NCI-H460 (cell line): ENCODE measurements around the gene CYB5R4. TPM values are rescaled to one million over a fixed set of nuclear protein-coding genes. Genes with fewer than 3 reads are reported as not detected.

ENCODE experiments used
- DNase-seq: peaks from one replicate; pipeline ENCODE4 v3.0.0-alpha.2; 2016; ENCODE audit warnings: low read depth; ENCODE audit errors: extremely low read depth
- total RNA-seq: library from RNA; depleted of rRNA; stranded (reverse); fragments of >200 nt; shearing (Covaris generic); gene quantifications from 2 replicates; pipeline ENCODE4 v1.2.3, GENCODE V29; 2014; rRNA removed

CYB5R4 gene
- total RNA-seq, 1 experiment from 2014 or later = 23.9 TPM

DNA sequence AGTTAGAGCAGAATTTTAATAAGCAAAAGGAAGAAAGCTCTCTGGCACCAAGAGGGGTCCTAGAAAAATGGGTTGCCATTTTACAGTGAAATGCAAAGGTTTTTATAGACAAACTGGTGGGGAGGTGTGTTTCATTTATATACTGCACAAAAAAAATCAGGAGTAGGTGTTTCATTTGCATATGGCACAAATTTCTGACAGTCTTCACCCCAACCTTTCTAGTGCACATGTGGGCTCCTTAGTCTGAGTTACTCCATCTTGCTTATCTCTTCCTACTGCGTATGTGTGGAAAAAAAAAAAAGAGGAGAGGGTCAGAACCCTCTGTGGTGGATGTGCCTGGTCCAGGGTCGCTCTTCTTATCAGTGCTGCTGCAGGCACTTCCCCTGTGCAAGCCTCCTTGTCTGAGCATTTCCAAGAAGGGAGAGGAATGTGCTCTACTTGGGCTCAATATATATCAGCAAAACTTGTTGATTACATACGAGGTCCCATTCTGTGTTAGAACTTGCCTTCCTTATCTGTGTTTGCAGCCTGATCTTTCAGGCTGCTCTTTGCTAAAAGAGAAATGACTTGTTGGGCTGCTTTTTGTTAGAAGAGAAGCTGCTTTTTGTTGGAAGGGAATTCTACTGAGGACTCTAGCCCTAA, 115.0 kb downstream of the CYB5R4 start:
- no peak for DNase-seq

- DNase-seq = no peak
Observed at GRCh38 chr6:83976037-83976755, 116.7 kb downstream of the CYB5R4 start.

DNA sequence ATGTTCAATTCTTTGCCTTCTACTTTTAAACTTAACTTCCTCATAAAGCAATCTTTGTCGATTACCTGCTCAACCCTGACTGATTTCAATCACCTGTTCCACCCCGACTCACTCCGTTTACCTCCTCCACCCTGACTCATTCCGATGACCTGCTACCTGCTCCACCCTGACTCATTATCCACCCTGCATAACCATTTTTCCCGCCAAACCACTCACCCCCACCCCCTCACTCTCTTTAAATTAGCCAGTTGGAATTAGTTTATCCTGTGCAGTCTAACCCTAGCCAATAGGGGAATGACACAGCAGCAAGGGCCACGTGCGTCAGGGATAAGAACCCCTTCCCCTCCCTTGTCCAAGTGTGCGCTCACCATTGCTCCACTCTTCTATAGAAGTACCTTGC, 117.4 kb downstream of the CYB5R4 start:
- DNase-seq = no peak

GRCh38 chr6:83978324-83978734, 118.8 kb downstream of the CYB5R4 start:
- DNase-seq = no peak

- DNase-seq = no peak
Observed at GRCh38 chr6:83978997-83979396, 119.5 kb downstream of the CYB5R4 start.

DNA sequence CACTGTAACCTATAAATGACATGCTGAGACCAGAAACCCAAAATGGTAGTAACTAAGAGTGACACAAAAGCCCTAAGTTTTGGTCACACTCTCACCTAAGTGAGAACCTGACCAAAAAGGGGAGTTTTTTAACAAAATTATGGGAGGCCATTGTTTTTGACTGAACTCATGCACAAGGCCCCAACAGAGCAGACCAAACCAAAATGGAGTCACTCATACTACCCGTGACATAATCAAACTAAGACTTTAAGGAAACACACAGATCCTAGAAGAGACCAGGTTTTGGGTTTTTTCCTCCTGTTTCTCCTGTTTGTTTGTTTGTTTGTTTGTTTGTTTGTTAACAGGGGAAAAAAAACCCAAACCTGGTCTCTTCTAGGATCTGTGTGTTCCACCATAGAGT, 124.9 kb downstream of the CYB5R4 start:
- no peak for DNase-seq

DNA sequence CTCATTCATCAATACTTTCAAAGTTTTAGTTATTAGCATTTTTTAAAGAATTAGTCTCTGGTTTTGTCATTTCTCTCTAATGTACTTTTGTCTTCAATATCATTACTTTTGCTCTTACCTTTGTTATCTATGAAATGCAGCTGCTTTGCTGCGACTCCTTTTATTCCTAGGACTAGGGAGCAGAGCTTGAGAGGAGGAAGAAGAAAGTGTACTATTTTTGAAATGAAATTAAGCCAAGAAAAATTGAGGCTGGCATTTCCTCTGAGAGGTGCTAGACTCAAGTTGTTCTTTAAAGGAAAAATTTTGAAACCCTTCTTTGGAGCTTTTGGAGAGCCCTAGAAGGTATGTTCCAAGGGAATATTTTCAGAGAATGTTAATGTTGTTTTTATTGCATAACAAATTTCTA, 125.8 kb downstream of the CYB5R4 start:
- DNase-seq = no peak

DNA sequence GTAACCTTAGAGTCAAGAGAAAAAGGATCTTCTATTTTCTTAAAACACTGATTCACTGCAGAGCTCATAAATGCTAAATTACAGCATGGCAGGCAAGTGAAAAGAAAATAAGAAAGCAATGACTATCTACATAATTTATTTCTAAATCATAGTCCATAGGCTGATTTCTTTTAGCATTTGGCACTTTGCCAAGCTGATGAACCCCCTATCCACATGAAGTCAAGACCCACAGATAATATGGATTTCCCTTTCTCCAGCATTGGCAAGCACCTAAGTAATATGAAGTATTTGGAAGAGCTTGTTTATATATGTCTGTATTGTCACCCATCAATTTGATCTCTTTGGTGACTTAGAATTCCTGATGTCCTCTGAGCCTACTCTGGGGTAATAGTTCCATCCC, 126.2 kb downstream of the CYB5R4 start:
- DNase-seq = no peak

DNA sequence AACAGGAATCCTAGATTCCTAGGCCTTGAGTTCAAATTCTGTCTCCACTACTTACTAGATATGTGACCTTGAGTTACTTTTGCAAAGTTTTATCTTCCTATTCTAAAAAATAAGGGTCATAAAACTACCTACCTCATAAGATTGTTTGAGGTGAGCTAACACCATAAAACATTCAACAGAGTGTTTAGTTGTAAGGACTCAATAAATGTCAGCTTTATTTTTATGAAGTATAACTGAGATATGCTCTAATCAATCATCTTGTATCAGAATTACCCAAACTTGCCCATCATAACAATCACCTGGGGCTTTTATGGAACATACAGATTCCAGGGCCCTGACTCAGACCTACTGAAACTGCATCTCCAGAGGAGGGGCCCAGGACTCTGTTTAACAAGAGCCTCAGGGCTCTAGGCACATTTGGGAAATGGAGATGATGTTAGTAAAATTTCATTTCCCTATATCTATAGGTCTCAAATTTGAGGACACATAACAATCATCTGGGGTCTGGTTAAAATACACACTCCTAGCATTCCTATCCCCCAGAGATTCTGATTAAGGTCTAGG, 138.6 kb downstream of the CYB5R4 start:
- no peak for DNase-seq

DNA sequence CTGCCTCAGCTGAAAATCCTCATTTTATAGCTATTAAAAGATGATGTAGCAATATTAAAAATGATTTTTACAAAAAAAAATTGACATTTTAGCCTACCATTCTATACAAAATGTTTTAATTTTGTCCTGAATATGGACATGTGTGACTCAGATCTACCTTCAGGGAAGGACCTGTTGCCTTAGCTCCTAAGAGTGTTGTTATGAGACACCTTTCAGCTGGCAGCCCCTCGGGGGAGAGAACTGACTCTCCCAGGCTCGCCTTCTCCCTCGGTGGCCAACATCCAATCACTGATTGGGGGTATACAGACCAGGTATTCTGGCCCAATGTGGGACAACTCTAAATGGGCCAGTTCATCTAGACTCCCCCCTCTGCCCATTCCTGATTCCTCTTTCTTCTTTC, 141.6 kb downstream of the CYB5R4 start:
- DNase-seq = no peak

DNA sequence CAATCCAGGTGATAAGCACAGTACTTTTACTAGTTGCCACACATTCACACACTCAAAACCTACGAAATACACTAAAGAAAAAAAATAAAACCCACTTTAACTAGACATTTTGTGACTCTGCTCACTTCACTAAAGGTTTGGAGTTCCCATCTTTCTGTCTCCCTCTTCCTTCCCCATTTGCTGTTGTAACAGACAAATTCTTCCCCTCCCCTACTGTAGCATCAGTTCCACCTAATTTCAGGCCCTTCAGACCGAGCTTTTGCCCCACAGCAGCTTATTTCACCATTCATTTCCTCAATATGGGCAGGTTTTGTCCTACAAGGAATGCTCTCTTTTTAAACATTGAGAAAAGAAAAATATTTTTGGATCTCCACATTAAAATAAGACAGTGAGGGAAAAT, 142.7 kb downstream of the CYB5R4 start:
- no peak for DNase-seq

DNA sequence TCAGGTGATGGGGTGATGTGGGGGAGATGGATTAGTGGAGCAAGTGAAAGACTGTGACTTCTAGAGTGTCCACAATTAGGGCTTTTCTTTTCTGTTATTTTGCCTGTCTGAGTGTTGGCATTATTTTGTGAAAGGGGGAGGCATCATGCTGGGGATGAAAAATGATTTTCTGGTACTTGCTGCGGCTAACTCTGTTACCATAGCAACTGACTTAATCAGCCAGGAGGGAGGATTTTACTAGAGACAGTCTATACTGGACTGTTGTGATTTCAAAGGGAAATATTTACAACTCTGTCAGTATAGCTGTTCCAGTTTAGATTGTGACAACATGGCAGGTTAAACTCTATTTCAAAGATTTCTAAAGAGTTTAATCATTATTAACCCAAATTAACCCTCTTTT, 143.6 kb downstream of the CYB5R4 start:
- DNase-seq = no peak

DNA sequence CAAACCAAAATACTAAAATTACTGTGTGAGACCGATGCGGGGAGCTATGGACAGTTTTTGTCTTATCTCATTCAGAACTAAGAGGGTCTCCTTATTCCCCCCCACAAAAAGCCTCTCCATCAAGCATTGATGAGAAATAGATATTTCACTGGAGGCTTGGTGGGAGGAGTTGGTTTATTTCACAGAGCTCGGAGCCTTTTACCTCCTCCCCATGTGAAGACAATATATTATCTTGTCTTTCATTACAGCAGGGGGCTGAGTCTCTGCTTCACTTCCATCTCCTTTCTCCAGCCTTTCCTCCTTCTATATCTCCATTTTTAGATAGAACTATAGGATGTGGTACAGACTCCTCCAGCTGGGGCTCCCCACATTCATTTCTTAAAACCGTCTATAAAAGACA, 144.2 kb downstream of the CYB5R4 start:
- no peak for DNase-seq

- no peak for DNase-seq
Observed at GRCh38 chr6:84007871-84008270, 148.4 kb downstream of the CYB5R4 start.

- no peak for DNase-seq
Observed at GRCh38 chr6:84013354-84013753, 153.9 kb downstream of the CYB5R4 start.

- no peak for DNase-seq
Observed at GRCh38 chr6:84013931-84014330, 154.4 kb downstream of the CYB5R4 start.

- no peak for DNase-seq
Observed at GRCh38 chr6:84016029-84016428, 156.5 kb downstream of the CYB5R4 start.

Other genes with a start within 250 kb of the CYB5R4 start
- 0.43 and 0.67 TPM in 2 replicates for gene SNAP91, start 150.6 kb upstream of the CYB5R4 start, total RNA-seq
- not detected in 2 replicates for gene RIPPLY2, start 6.3 kb upstream of the CYB5R4 start, total RNA-seq
- gene MRAP2, start 174.1 kb downstream of the CYB5R4 start, total RNA-seq = 0.87 and 0.95 TPM in 2 replicates